H1 (cell line): ENCODE data around the gene SOCS3. TPM values are rescaled to one million over a fixed set of nuclear protein-coding genes. Genes with fewer than 3 reads are reported as not detected.

Experiments used
- CTCF ChIA-PET: fragments of 300-600 bp; sonication (Branson Sonifier 250); formaldehyde crosslinking; loops from one replicate; lab custom pipeline; 2021; ENCODE audit not compliant: partially characterized antibody; lab: Charles Lee
- POLR2A ChIA-PET: fragments of 300-600 bp; sonication (Branson Sonifier 250); formaldehyde crosslinking; loops from one replicate; lab custom pipeline; 2021; ENCODE audit warnings: inconsistent platforms; ENCODE audit not compliant: partially characterized antibody; lab: Charles Lee
- DNase-seq, 2 experiments: peaks; one replicate each; pipeline versions ENCODE4 v3.0.0 to v3.0.0-alpha.2; 2010 to 2022; ENCODE audit warnings: low spot score in 2 of 2, low read depth in 1 of 2, mixed read lengths in 1 of 2
- FAIRE-seq: peaks from 2 replicates; lab custom pipeline; 2011; peaks lifted over from hg19 to GRCh38; lab: Jason Lieb, UNC
- H2AFZ ChIP-seq: 2 replicates; pipeline ENCODE4 v1.8.1; 2012; ENCODE audit warnings: low read length, inconsistent platforms
- H2AK5ac ChIP-seq: 2 replicates; pipeline ENCODE4 v1.6.1; 2013; ENCODE audit warnings: low read depth, low read length
- H2BK120ac ChIP-seq: replicated peaks from 2 replicates; pipeline ENCODE3; 2013; ENCODE audit warnings: low read depth, low read length, inconsistent platforms
- H2BK12ac ChIP-seq: 2 replicates; pipeline ENCODE4 v1.6.1; 2013; ENCODE audit warnings: low read depth, low read length
- H2BK15ac ChIP-seq: 2 replicates; pipeline ENCODE4 v1.6.1; 2013; ENCODE audit warnings: low read length
- H2BK20ac ChIP-seq: 2 replicates; pipeline ENCODE4 v1.6.1; 2013; ENCODE audit warnings: low read length
- H2BK5ac ChIP-seq: 2 replicates; pipeline ENCODE4 v1.6.1; 2013; ENCODE audit warnings: low read depth, low read length
- H3K14ac ChIP-seq: 2 replicates; pipeline ENCODE4 v1.6.1; 2013; ENCODE audit warnings: inconsistent platforms; ENCODE audit not compliant: insufficient read length
- H3K18ac ChIP-seq: 2 replicates; pipeline ENCODE4 v1.6.1; 2013; ENCODE audit warnings: low read length; ENCODE audit errors: extremely low read depth
- H3K23ac ChIP-seq: 2 replicates; pipeline ENCODE4 v1.6.1; 2013; ENCODE audit warnings: inconsistent platforms; ENCODE audit not compliant: insufficient read length
- H3K23me2 ChIP-seq: 2 replicates; pipeline ENCODE4 v1.6.1; 2013; ENCODE audit warnings: low read depth, low read length
- H3K27ac ChIP-seq: 2 replicates; pipeline ENCODE4 v1.6.1; 2011; ENCODE audit warnings: low read depth, low read length, inconsistent platforms
- H3K27me3 ChIP-seq, 4 experiments: replicated peaks in 1 of 4; 1 replicate in 1 of 4; 2 replicates in 3 of 4; pipeline versions ENCODE4 v1.6.1 to v1.8.1; 2011 to 2013; ENCODE audit warnings: low read length in 3 of 4, mild to moderate bottlenecking in 3 of 4, inconsistent platforms in 2 of 4, mixed read lengths in 2 of 4, moderate library complexity in 1 of 4; ENCODE audit not compliant: control insufficient read depth in 3 of 4, insufficient read depth in 3 of 4; ENCODE audit errors: extremely low read depth in 1 of 4
- H3K36me3 ChIP-seq, 4 experiments: 2 replicates each; pipeline versions ENCODE4 v1.6.1 to v1.8.1; 2011 to 2013; ENCODE audit warnings: mild to moderate bottlenecking in 4 of 4, low read length in 3 of 4, moderate library complexity in 2 of 4, control low read depth in 1 of 4, inconsistent platforms in 1 of 4; ENCODE audit not compliant: insufficient read depth in 4 of 4, control insufficient read depth in 2 of 4
- H3K4ac ChIP-seq: replicated peaks from 2 replicates; pipeline ENCODE3; 2013; ENCODE audit warnings: low read length, low read depth, mixed read lengths, inconsistent platforms; ENCODE audit not compliant: insufficient read length
- H3K4me1 ChIP-seq, 4 experiments: replicated peaks in 1 of 4; 1 replicate in 1 of 4; 2 replicates in 3 of 4; pipeline versions ENCODE4 v1.6.1 to v1.8.1; 2011 to 2013; ENCODE audit warnings: low read length in 3 of 4, inconsistent platforms in 2 of 4, mixed read lengths in 1 of 4; ENCODE audit not compliant: insufficient read depth in 4 of 4, control insufficient read depth in 3 of 4
- H3K4me2 ChIP-seq, 2 experiments: 2 replicates each; pipeline versions ENCODE4 v1.6.1 to v1.8.1; 2011 to 2013; ENCODE audit warnings: low read depth in 2 of 2, low read length in 2 of 2, control low read depth in 1 of 2, inconsistent platforms in 1 of 2, mild to moderate bottlenecking in 1 of 2; ENCODE audit not compliant: insufficient read depth in 1 of 2
- H3K4me3 ChIP-seq, 4 experiments: fragments of 200-600, 300-600 bp in 1 of 4; sonication (generic), shearing (Covaris generic), sonication (Bioruptor Twin) in 1 of 4; 2 replicates each; pipeline versions ENCODE4 v1.5.1 to v1.8.1; 2011 to 2016; ENCODE audit warnings: low read length in 4 of 4, low read depth in 3 of 4, control low read depth in 2 of 4, inconsistent platforms in 2 of 4, mild to moderate bottlenecking in 2 of 4, mixed read lengths in 1 of 4, moderate library complexity in 1 of 4; ENCODE audit not compliant: insufficient read depth in 2 of 4; ENCODE audit errors: extremely low read depth in 1 of 4
- H3K56ac ChIP-seq: replicated peaks from 2 replicates; pipeline ENCODE3; 2013; ENCODE audit warnings: low read depth, mild to moderate bottlenecking, mixed read lengths, low read length, inconsistent platforms; ENCODE audit not compliant: insufficient read length
- H3K79me1 ChIP-seq: 2 replicates; pipeline ENCODE4 v1.6.1; 2013; ENCODE audit warnings: low read depth, low read length, control low read depth
- H3K79me2 ChIP-seq, 2 experiments: 2 replicates each; pipeline versions ENCODE4 v1.6.1 to v1.8.1; 2012 to 2013; ENCODE audit warnings: low read length in 2 of 2, mild to moderate bottlenecking in 2 of 2, inconsistent platforms in 1 of 2; ENCODE audit not compliant: insufficient read depth in 2 of 2, control insufficient read depth in 1 of 2
- H3K9ac ChIP-seq, 4 experiments: replicated peaks in 1 of 4; 1 replicate in 1 of 4; 2 replicates in 3 of 4; pipeline versions ENCODE4 v1.6.1 to v1.8.1; 2011 to 2013; ENCODE audit warnings: low read depth in 3 of 4, low read length in 3 of 4, control low read depth in 2 of 4, mild to moderate bottlenecking in 2 of 4, moderate library complexity in 2 of 4, inconsistent platforms in 1 of 4; ENCODE audit errors: extremely low read depth in 1 of 4
- H3K9me3 ChIP-seq, 2 experiments: 2 replicates each; pipeline versions ENCODE4 v1.6.1 to v1.8.1; 2012 to 2013; ENCODE audit warnings: mild to moderate bottlenecking in 2 of 2, moderate library complexity in 2 of 2, control low read depth in 1 of 2, inconsistent platforms in 1 of 2, low read depth in 1 of 2, low read length in 1 of 2, mixed read lengths in 1 of 2; ENCODE audit not compliant: insufficient read depth in 2 of 2
- H4K20me1 ChIP-seq, 2 experiments: replicated peaks in 1 of 2; 2 replicates each; pipeline versions ENCODE3 to v1.8.1; 2011 to 2013; ENCODE audit warnings: inconsistent platforms in 2 of 2, low read length in 2 of 2, mild to moderate bottlenecking in 1 of 2; ENCODE audit not compliant: insufficient read depth in 2 of 2, control insufficient read depth in 1 of 2
- H4K5ac ChIP-seq: 2 replicates; pipeline ENCODE4 v1.6.1; 2013; ENCODE audit warnings: low read length, low read depth, mixed read lengths, inconsistent platforms; ENCODE audit not compliant: insufficient read length
- H4K8ac ChIP-seq: 2 replicates; pipeline ENCODE4 v1.8.0; 2013; ENCODE audit warnings: mild to moderate bottlenecking, moderate library complexity, low read length, inconsistent platforms; ENCODE audit not compliant: insufficient read depth; ENCODE audit errors: extremely low read depth
- H4K91ac ChIP-seq: replicated peaks from 2 replicates; pipeline ENCODE3; 2013; ENCODE audit warnings: low read length, mixed read lengths, inconsistent platforms; ENCODE audit not compliant: insufficient read length
- BACH1 ChIP-seq: IDR thresholded peaks from 2 replicates; pipeline ENCODE4 v1.6.1; 2012; ENCODE audit warnings: low read length, improper control_type of control experiment
- BRCA1 ChIP-seq: IDR thresholded peaks from 2 replicates; pipeline ENCODE4 v1.6.1; 2012; ENCODE audit warnings: low read depth, low read length, improper control_type of control experiment
- CHD1 ChIP-seq: IDR thresholded peaks from 2 replicates; pipeline ENCODE4 v1.6.1; 2012; ENCODE audit warnings: low read depth, low read length, improper control_type of control experiment
- CHD2 ChIP-seq: IDR thresholded peaks from 2 replicates; pipeline ENCODE4 v1.6.1; 2012; ENCODE audit warnings: low read length, improper control_type of control experiment
- E2F6 ChIP-seq: IDR thresholded peaks from 2 replicates; pipeline ENCODE4 v1.6.1; 2012; ENCODE audit warnings: inconsistent platforms
- GTF2F1 ChIP-seq: IDR thresholded peaks from 2 replicates; pipeline ENCODE4 v1.6.1; 2012; ENCODE audit warnings: low read depth, low read length, improper control_type of control experiment, borderline replicate concordance
- KDM1A ChIP-seq: fragments of 200-600, 300-600 bp; sonication (generic); IDR thresholded peaks from 2 replicates; pipeline ENCODE4 v1.7.1; 2016; ENCODE audit warnings: mild to moderate bottlenecking, low read length, borderline replicate concordance
- NRF1 ChIP-seq: IDR thresholded peaks from 2 replicates; pipeline ENCODE4 v1.6.1; 2011; ENCODE audit warnings: mild to moderate bottlenecking, low read depth, low read length, improper control_type of control experiment
- RBBP5 ChIP-seq: IDR thresholded peaks from 2 replicates; pipeline ENCODE4 v1.7.1; 2012; ENCODE audit warnings: low read depth, mild to moderate bottlenecking, inconsistent platforms, low read length, moderate library complexity, borderline replicate concordance
- RXRA ChIP-seq: IDR thresholded peaks from 2 replicates; pipeline ENCODE4 v1.6.1; 2011; ENCODE audit warnings: low read depth, mild to moderate bottlenecking, low read length, moderate library complexity; ENCODE audit not compliant: insufficient read depth
- SIX5 ChIP-seq: IDR thresholded peaks from 2 replicates; pipeline ENCODE4 v1.6.1; 2011; ENCODE audit warnings: mild to moderate bottlenecking, low read depth, low read length
- SUZ12 ChIP-seq: fragments of 200-600 bp; sonication (generic); IDR thresholded peaks from 2 replicates; pipeline ENCODE4 v1.6.1; 2012; ENCODE audit warnings: mild to moderate bottlenecking, inconsistent platforms, low read length, moderate library complexity, mixed read lengths
- TCF12 ChIP-seq: IDR thresholded peaks from 2 replicates; pipeline ENCODE4 v1.6.1; 2011; ENCODE audit warnings: low read depth, mild to moderate bottlenecking, low read length
- TEAD4 ChIP-seq: IDR thresholded peaks from 2 replicates; pipeline ENCODE4 v1.6.1; 2012; ENCODE audit warnings: low read depth, low read length, inconsistent platforms, mixed read lengths
- WGBS, 2 experiments: shearing (Covaris generic) in 1 of 2; methylation state at CpG; one replicate each; pipeline versions ENCODE4 v1.1.6 to v1.1.7; 2013 to 2015; ENCODE audit warnings: low lambda C conversion rate in 2 of 2, mixed read lengths in 2 of 2, inconsistent platforms in 1 of 2, low coverage in 1 of 2, missing lambda C conversion rate in 1 of 2; ENCODE audit not compliant: insufficient replicate concordance in 2 of 2, insufficient coverage in 1 of 2, insufficient read length in 1 of 2; ENCODE audit errors: extremely low coverage in 1 of 2, missing lambda C conversion rate in 1 of 2; 5-methylcytosine and 5-hydroxymethylcytosine counted together
- polyA plus RNA-seq, 7 experiments: library from polyadenylated mRNA; depleted of rRNA in 3 of 7; stranded (reverse) in 5 of 7; unstranded in 2 of 7; fragments of >200 nt in 5 of 7; fragments of 200-250 nt in 2 of 7; gene quantifications; 1 replicate in 5 of 7; 2 replicates in 1 of 7; 4 replicates in 1 of 7; pipeline versions ENCODE4 v1.2.1 to v1.2.3, GENCODE V29; 2011 to 2013; ENCODE audit warnings: missing spikeins in 2 of 7, mixed read lengths in 2 of 7
- total RNA-seq: library from RNA; stranded (reverse); fragmentation: NEBNext Ultra II Directional; extraction: Animal tissue kit (Norgen Biotek cat#: 25700); gene quantifications from 2 replicates; pipeline ENCODE4 v1.2.1, GENCODE V29; 2021

SOCS3 gene
- total and polyA plus RNA-seq, 2 of the 8 experiments (the other 6 are each of a cell fraction or from before 2014, with no cell fraction given), result 10.1 to 47.9 TPM

DNA sequence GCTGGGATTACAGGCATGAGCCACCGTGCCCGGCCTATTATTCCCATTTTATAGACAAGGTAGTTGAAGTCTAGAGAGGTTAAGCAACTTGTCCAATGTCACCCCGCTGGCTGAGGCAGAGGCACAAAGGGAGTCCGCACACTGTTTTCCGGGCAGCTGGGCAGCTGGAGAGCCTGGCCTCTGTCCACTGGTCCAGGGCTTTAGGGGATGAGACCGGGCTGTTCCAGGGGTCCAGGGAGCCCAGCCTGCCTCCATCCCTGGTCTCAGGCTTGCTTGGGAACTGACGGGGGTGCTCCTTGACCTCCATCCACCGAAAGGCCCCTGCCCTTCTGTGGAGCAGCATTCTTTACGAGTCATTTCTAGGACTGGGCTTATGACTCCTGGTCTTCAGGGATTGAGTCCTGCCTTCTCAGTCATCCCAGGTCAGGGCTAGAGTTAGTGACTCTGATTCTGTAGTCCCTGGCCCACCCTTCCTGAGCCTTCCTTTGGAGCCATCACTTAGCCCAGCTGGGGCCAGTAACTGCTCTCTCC lies 37.5 kb downstream of the SOCS3 start:
- Histone ChIP-seq H2AFZ (no peak overlapping the region), H3K23ac (no peak overlapping the region), H4K5ac (no peak overlapping the region), H3K18ac (no peak overlapping the region; the same call in 1 of the 2 replicates), H3K79me1 (no peaks in the 10 kb centered on the region), H2BK120ac (no peak overlapping the region), H2BK15ac (no peak overlapping the region; the same call in 1 of the 2 replicates), H4K8ac (no peak overlapping the region), H3K27ac (no peak overlapping the region), H2AK5ac (peak overlapping the region; percentile 53; the same call in 1 of the 2 replicates), H3K4me2 (no peak overlapping the region), H4K20me1 (no peaks in the 10 kb centered on the region), H3K36me3 (no peaks in the 10 kb centered on the region), H4K91ac (peak overlapping the region; percentile 61), H3K9me3 (no peaks in the 10 kb centered on the region), H3K23me2 (peaks cover 2% of the 10 kb centered on the region; the same call in 1 of the 2 replicates), H3K27me3 (peaks cover 0 to 2% (median 0%) of the 10 kb centered on the region in 4 experiments; a peak in 1 of 7 replicates), H3K4me1 (peaks cover under 1 to 38% (median 27%) of the 10 kb centered on the region in 4 experiments), H2BK5ac (no peak overlapping the region), H3K56ac (no peak overlapping the region), H3K4ac (no peak overlapping the region), H2BK12ac (0 out of 2 replicates have a peak overlapping the region, but pooled peaks have one; percentile 87), H3K79me2 (no peaks in the 10 kb centered on the region), H3K9ac (no peak overlapping the region), H2BK20ac (no peak overlapping the region), H3K4me3 (no peak overlapping the region), H3K14ac (no peak overlapping the region)
- no peak for DNase-seq
- 82% methylated on average over 9 of the region's 9 CpGs; no CpG with 5 or more reads in 1 of the 2 experiments for WGBS, 2 experiments
- ChIA-PET CTCF (interaction anchor here (0.6 to 1.7 kb wide), 2 partner anchors 10 to 32 kb away, joined by 3 to 7 read pairs; no protein-coding TSS in a partner anchor), POLR2A (no interaction called here)
- FAIRE-seq, result no peak
- TF ChIP-seq TCF12 (no peak), RXRA (no peak), TEAD4 (no peak), CHD1 (no peak), E2F6 (no peak), SUZ12 (no peak), BACH1 (no peak), GTF2F1 (no peak), KDM1A (no peak), CHD2 (no peak), BRCA1 (no peak), NRF1 (no peak), RBBP5 (no peak), SIX5 (no peak)
